HG03575 (cell line): ENCODE data around the gene FADS1.

Source experiments
- ATAC-seq: cut with Tn5 transposase; IDR thresholded peaks from one replicate; pipeline ENCODE4 v1.9.1; 2021; ENCODE audit not compliant: unreplicated experiment, insufficient number of reproducible peaks, low FRiP score; ENCODE audit errors: extremely low read depth

FADS1 gene

GRCh38 chr11:61751384-61751783 is 65.4 kb downstream of the FADS1 start:
- no peak for ATAC-seq

- no peak for ATAC-seq
Measured at GRCh38 chr11:61750631-61751273, 66.1 kb downstream of the FADS1 start.
